ENCODE data around the gene ZNF516.

DNA sequence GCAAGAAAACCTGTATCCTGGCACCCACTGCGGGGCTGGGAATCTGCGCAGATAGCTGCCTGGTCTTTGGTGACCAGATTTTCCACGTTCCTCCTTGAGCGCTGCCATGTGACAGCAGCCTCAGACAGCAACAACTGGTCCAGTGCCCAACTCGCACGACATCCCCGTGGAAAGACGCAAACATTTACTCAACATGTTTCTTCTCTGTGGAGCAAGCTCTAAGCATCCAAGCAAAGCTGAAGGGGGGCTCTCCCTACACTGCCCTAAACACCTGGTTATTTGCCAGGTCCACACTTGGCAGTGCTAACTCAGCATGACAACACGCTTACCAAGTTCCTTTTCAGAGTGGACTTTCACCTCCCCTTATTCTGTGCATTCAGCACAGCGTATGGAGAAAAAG lies 11.3 kb downstream of the ZNF516 start:
- TF ChIP-seq, protein P1, sequence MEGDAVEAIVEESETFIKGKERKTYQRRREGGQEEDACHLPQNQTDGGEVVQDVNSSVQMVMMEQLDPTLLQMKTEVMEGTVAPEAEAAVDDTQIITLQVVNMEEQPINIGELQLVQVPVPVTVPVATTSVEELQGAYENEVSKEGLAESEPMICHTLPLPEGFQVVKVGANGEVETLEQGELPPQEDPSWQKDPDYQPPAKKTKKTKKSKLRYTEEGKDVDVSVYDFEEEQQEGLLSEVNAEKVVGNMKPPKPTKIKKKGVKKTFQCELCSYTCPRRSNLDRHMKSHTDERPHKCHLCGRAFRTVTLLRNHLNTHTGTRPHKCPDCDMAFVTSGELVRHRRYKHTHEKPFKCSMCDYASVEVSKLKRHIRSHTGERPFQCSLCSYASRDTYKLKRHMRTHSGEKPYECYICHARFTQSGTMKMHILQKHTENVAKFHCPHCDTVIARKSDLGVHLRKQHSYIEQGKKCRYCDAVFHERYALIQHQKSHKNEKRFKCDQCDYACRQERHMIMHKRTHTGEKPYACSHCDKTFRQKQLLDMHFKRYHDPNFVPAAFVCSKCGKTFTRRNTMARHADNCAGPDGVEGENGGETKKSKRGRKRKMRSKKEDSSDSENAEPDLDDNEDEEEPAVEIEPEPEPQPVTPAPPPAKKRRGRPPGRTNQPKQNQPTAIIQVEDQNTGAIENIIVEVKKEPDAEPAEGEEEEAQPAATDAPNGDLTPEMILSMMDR (IDR thresholded peaks at IDR 0.05; ENCODE audit: insufficient read depth, low read length): no peak
- TF ChIP-seq POLR2AphosphoS5 (IDR thresholded peaks at IDR 0.05; ENCODE audit: low read depth) (no peak), REST (IDR thresholded peaks at IDR 0.05; ENCODE audit: insufficient replicate concordance, low read depth) (no peak), GABPA (IDR thresholded peaks at IDR 0.05; ENCODE audit: low read depth) (no peak), SPI1 (IDR thresholded peaks at IDR 0.05; ENCODE audit: borderline replicate concordance, low read depth) (no peak)
